Transverse colon (tissue), 4 donors: ENCODE data around the gene NME4.

Source experiments
- CTCF ChIP-seq, 5 experiments: fragments of 200-600 bp in 3 of 5; fragments of 450-650 bp in 2 of 5; sonication (generic) in 3 of 5; IDR thresholded peaks; 1 replicate in 2 of 5; 2 replicates in 3 of 5; pipeline ENCODE4 v1.5.1; 2016 to 2017; ENCODE audit warnings: antibody characterized with exemption in 5 of 5, inconsistent platforms in 3 of 5, mild to moderate bottlenecking in 2 of 5, moderate library complexity in 1 of 5
- POLR2AphosphoS5 ChIP-seq, 3 donors: sonication (generic); formaldehyde crosslinking; IDR thresholded peaks; one replicate each; pipeline ENCODE4 v1.6.1; 2016; ENCODE audit warnings: antibody characterized with exemption in 3 of 3

GRCh38 chr16:410516-411178 is 13.6 kb downstream of the NME4 start:
- TF ChIP-seq POLR2AphosphoS5 (IDR thresholded peaks at IDR 0.05) (no peak), CTCF (IDR thresholded peaks at IDR 0.05) (no peak)
